Activated CD8-positive, alpha-beta T cell treated with anti-CD3 and anti-CD28 coated beads, Interleukin-2, amount 10 ng/mL, durations not matched to agents 7 days and 5 days (primary cell): ENCODE results near the gene DCAF10. TPM values are rescaled to one million over a fixed set of nuclear protein-coding genes. Genes with fewer than 3 reads are reported as not detected.

Experiments
- ATAC-seq: fragments of 150-1000 bp; cut with Tn5 transposase; one replicate; pipeline ENCODE4 v1.10.0; 2021; ENCODE audit warnings: moderate library complexity
- CTCF ChIA-PET: fragments of 350-600 bp; sonication (Branson Sonifier 250); formaldehyde crosslinking; loops from one replicate; lab custom pipeline; 2021; ENCODE audit warnings: antibody characterized with exemption; lab: Charles Lee
- POLR2A ChIA-PET: fragments of 350-600 bp; sonication (Branson Sonifier 250); formaldehyde crosslinking; loops from one replicate; lab custom pipeline; 2021; ENCODE audit warnings: antibody characterized with exemption; lab: Charles Lee
- DNase-seq: peaks from one replicate; pipeline ENCODE4 v3.0.0-alpha.2; 2020
- H3K27ac Mint-ChIP-seq: one replicate; pipeline ENCODE4 v1.8.0; 2021; ENCODE audit warnings: mild to moderate bottlenecking, mixed read lengths
- H3K27me3 Mint-ChIP-seq: one replicate; pipeline ENCODE4 v1.8.0; 2021; ENCODE audit warnings: low read depth, mixed read lengths
- H3K36me3 Mint-ChIP-seq: one replicate; pipeline ENCODE4 v1.8.0; 2021; ENCODE audit warnings: low read depth, mixed read lengths
- H3K4me1 Mint-ChIP-seq: one replicate; pipeline ENCODE4 v1.8.0; 2021; ENCODE audit warnings: low read depth, mixed read lengths
- H3K4me3 Mint-ChIP-seq: one replicate; pipeline ENCODE4 v1.8.0; 2021; ENCODE audit warnings: mild to moderate bottlenecking, mixed read lengths
- H3K9me3 Mint-ChIP-seq: one replicate; pipeline ENCODE4 v1.8.0; 2022; ENCODE audit warnings: mixed read lengths; ENCODE audit not compliant: insufficient read depth
- total RNA-seq, 2 experiments: library from RNA; stranded (reverse); gene quantifications; one replicate each; pipeline ENCODE4 v1.2.3, GENCODE V29; 2021

Gene DCAF10
- total RNA-seq, 2 experiments from 2014 or later: 19.7 to 21.2 TPM

DNA sequence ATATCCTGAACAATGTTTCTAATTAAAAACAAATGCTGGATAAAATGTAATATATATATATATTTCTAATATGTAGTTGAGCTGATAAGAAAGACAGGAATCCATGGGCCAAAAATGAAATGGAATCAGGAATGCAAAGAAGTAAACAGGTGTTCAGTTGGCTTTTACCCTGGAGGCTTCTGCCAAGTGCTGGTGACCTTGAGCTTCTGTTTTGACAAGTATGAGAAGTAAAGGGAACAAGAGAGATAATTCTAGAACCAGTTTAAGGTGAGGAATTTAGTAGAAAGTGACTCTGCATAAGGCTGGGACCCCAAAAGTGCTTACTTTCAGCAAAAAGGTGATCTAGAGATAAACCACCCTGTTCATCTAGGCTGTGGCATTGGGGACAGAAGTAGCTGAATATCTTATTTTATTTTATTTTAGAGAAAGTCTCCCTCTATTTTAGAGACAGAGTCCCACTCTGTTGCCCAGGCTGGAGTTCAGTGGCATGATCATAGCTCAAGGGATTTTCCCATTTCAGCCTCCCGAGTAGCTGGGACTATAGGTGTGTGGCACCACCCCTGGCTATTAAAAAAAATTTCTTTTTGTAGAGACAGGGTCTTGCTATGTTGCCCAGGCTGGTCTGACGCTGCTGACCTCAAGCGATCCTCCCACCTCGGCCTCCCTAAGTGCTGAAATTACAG, 27.0 kb downstream of the DCAF10 start:
- POLR2A ChIA-PET: no interaction called here
- Mint-ChIP-seq H3K4me1 (no peaks in the 10 kb centered on the region), H3K9me3 (no peaks in the 10 kb centered on the region), H3K27me3 (no peaks in the 10 kb centered on the region), H3K4me3 (no peak overlapping the region), H3K27ac (no peak overlapping the region), H3K36me3 (peaks cover 28% of the 10 kb centered on the region)
- ATAC-seq: no peak
- DNase-seq: no peak
- CTCF ChIA-PET: no interaction called here

GRCh38 chr9:37835821-37836220, 35.2 kb downstream of the DCAF10 start:
- H3K4me3 Mint-ChIP-seq: no peak overlapping the region
- peaks cover 6% of the 10 kb centered on the region for H3K36me3 Mint-ChIP-seq
- DNase-seq: no peak
- ATAC-seq: no peak
- no peaks in the 10 kb centered on the region for H3K27me3 Mint-ChIP-seq
- H3K9me3 Mint-ChIP-seq: no peaks in the 10 kb centered on the region
- ChIA-PET POLR2A (no interaction called here), CTCF (no interaction called here)
- H3K4me1 Mint-ChIP-seq: no peaks in the 10 kb centered on the region
- H3K27ac Mint-ChIP-seq: no peak overlapping the region

GRCh38 chr9:37836386-37836785, 35.8 kb downstream of the DCAF10 start:
- no peak for DNase-seq
- H3K27me3 Mint-ChIP-seq: no peaks in the 10 kb centered on the region
- POLR2A ChIA-PET: no interaction called here
- ATAC-seq: no peak
- no peak overlapping the region for H3K27ac Mint-ChIP-seq
- no peak overlapping the region for H3K4me3 Mint-ChIP-seq
- no peaks in the 10 kb centered on the region for H3K4me1 Mint-ChIP-seq
- CTCF ChIA-PET: no interaction called here
- peaks cover 6% of the 10 kb centered on the region for H3K36me3 Mint-ChIP-seq
- H3K9me3 Mint-ChIP-seq: no peaks in the 10 kb centered on the region

GRCh38 chr9:37839496-37840461, 39.2 kb downstream of the DCAF10 start:
- Mint-ChIP-seq H3K27ac (no peak overlapping the region), H3K36me3 (peaks cover 7% of the 10 kb centered on the region), H3K27me3 (no peaks in the 10 kb centered on the region), H3K4me3 (no peak overlapping the region), H3K9me3 (no peaks in the 10 kb centered on the region), H3K4me1 (no peaks in the 10 kb centered on the region)
- ChIA-PET CTCF (interaction anchor here (0.5 kb wide), 1 partner anchor 665 kb away, joined by 3 read pairs; no protein-coding TSS in a partner anchor), POLR2A (no interaction called here)
- ATAC-seq (no peak), DNase-seq (no peak)

DNA sequence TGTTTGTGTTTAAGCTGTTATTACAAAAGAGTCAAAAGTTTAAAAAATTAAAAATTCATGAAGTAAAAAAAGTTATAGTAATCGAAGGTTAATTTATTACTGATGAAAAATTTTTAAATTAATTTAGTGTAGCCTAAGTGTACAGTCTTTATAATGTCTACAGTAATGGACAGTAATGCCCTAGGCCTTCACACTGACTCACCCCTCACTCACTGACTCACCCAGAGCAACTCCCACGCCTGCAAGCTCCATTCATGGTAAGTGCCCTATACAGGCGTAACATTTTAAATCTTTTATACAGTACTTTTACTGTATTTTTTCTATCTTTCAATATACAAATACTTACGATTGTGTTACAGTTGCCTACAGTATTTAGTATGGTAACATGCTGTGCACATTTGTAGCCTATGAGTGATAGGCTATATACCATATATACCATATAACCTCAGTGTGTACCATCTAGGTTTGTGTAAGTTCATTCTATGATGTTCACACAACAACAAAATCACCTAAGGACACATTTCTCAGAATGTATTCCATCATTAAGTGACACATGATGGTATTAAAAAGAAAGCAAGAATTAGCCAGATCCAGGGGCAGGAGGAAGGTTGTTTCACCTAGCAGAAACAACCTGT, 40.1 kb downstream of the DCAF10 start:
- Mint-ChIP-seq H3K27me3 (no peaks in the 10 kb centered on the region), H3K4me3 (no peak overlapping the region), H3K9me3 (no peaks in the 10 kb centered on the region), H3K4me1 (no peaks in the 10 kb centered on the region), H3K27ac (no peak overlapping the region), H3K36me3 (peaks cover 7% of the 10 kb centered on the region)
- POLR2A ChIA-PET: no interaction called here
- DNase-seq (no peak), ATAC-seq (no peak)
- CTCF ChIA-PET: no interaction called here

- ChIA-PET POLR2A (no interaction called here), CTCF (no interaction called here)
- Mint-ChIP-seq H3K27me3 (no peaks in the 10 kb centered on the region), H3K27ac (no peak overlapping the region), H3K9me3 (no peaks in the 10 kb centered on the region), H3K4me1 (no peaks in the 10 kb centered on the region), H3K36me3 (peaks cover 20% of the 10 kb centered on the region), H3K4me3 (no peak overlapping the region)
- ATAC-seq (no peak), DNase-seq (no peak)
Observed at GRCh38 chr9:37852222-37852621, 51.6 kb downstream of the DCAF10 start.

DNA sequence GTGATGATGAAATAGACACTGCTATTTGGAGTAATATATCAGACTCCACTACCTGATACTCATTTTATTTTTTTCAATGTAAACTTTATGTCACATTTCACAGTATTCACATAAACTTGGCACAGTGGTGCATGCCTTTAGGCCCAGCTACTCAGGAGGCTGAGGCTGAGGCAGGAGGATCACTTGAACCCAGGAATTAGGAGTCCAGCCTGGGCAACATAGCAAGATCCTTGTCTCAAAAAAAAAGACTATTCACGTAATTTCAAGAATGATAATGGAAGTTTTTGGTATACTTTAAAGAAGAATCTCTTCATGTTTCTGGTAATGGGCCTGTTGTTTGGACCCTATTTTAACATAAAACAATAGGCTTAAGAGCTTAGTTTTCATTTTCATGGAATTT, 56.0 kb downstream of the DCAF10 start:
- Mint-ChIP-seq H3K27ac (no peak overlapping the region), H3K4me1 (no peaks in the 10 kb centered on the region), H3K4me3 (no peak overlapping the region), H3K9me3 (no peaks in the 10 kb centered on the region), H3K27me3 (no peaks in the 10 kb centered on the region), H3K36me3 (peaks cover 23% of the 10 kb centered on the region)
- POLR2A ChIA-PET: no interaction called here
- DNase-seq (no peak), ATAC-seq (no peak)
- CTCF ChIA-PET: interaction anchor here (1.4 kb wide), 1 partner anchor 57 kb away, joined by 4 read pairs; no protein-coding TSS in a partner anchor

- H3K9me3 Mint-ChIP-seq: no peaks in the 10 kb centered on the region
- ChIA-PET CTCF (interaction anchor here (1.0 kb wide), 1 partner anchor 28 kb away, joined by 3 read pairs; no protein-coding TSS in a partner anchor), POLR2A (no interaction called here)
- no peak overlapping the region for H3K4me3 Mint-ChIP-seq
- no peaks in the 10 kb centered on the region for H3K4me1 Mint-ChIP-seq
- no peaks in the 10 kb centered on the region for H3K27me3 Mint-ChIP-seq
- DNase-seq: no peak
- ATAC-seq: no peak
- peaks cover 28% of the 10 kb centered on the region for H3K36me3 Mint-ChIP-seq
- no peak overlapping the region for H3K27ac Mint-ChIP-seq
Observed at GRCh38 chr9:37859043-37859442, 58.4 kb downstream of the DCAF10 start.

DNA sequence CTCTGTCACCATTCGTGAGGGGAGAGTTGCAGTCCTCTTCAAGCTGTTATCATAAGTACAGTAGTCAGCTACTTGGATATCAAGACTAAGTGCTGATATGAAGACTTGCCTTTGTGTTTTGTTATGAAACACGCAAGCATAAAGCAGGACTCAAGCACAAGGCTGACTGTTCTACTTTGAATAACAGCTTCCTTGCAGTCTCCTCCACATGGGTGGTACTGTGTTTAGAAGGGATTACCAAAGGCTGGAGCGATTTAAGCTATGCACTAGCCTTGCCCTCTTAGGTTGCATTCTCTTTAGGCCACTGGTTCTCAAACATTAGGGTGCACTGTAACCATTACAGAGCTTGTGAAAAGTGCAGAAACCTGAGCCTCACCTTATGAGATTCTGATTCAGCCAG, 61.9 kb downstream of the DCAF10 start:
- no peaks in the 10 kb centered on the region for H3K4me1 Mint-ChIP-seq
- H3K27ac Mint-ChIP-seq: no peak overlapping the region
- peaks cover 4% of the 10 kb centered on the region for H3K9me3 Mint-ChIP-seq
- no peaks in the 10 kb centered on the region for H3K27me3 Mint-ChIP-seq
- peaks cover 22% of the 10 kb centered on the region for H3K36me3 Mint-ChIP-seq
- no peak for DNase-seq
- no peak overlapping the region for H3K4me3 Mint-ChIP-seq
- CTCF ChIA-PET: no interaction called here
- POLR2A ChIA-PET: no interaction called here
- ATAC-seq: no peak

- no peak overlapping the region for H3K4me3 Mint-ChIP-seq
- H3K4me1 Mint-ChIP-seq: no peaks in the 10 kb centered on the region
- H3K36me3 Mint-ChIP-seq: peaks cover 7% of the 10 kb centered on the region
- H3K27ac Mint-ChIP-seq: no peak overlapping the region
- H3K27me3 Mint-ChIP-seq: no peaks in the 10 kb centered on the region
- DNase-seq (no peak), ATAC-seq (no peak)
- H3K9me3 Mint-ChIP-seq: peaks cover 4% of the 10 kb centered on the region
- POLR2A ChIA-PET: interaction anchor here (0.6 kb wide), 2 partner anchors 86 to 586 kb away, joined by 3 read pairs; no protein-coding TSS in a partner anchor
- CTCF ChIA-PET: interaction anchor here (1.0 kb wide), 1 partner anchor 120 kb away, joined by 3 read pairs; no protein-coding TSS in a partner anchor
Observed at GRCh38 chr9:37870081-37870798, 69.6 kb downstream of the DCAF10 start.

DNA sequence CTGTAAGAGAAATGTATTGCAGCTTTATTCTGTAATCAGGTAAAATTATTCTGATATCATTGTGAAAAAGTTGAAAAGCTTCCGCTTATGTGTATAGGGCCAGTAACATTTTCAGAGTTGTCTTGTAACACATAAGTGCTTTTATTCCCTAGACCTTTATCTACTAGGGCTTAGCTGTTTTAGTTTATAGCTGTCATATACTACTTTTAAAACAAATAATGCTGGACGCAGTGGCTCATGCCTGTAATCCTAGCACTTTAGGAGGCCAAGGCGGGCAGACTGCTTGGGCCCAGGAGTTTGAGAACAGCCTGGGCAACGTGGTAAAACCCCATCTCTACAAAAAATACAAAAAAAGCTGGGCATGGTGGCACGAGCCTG, 70.2 kb downstream of the DCAF10 start:
- H3K36me3 Mint-ChIP-seq: peaks cover 7% of the 10 kb centered on the region
- DNase-seq (no peak), ATAC-seq (no peak)
- ChIA-PET POLR2A (interaction anchor here (0.6 kb wide), 2 partner anchors 86 to 586 kb away, joined by 3 read pairs; no protein-coding TSS in a partner anchor), CTCF (interaction anchor here (1.0 kb wide), 1 partner anchor 121 kb away, joined by 3 read pairs; no protein-coding TSS in a partner anchor)
- H3K4me1 Mint-ChIP-seq: no peaks in the 10 kb centered on the region
- H3K27me3 Mint-ChIP-seq: no peaks in the 10 kb centered on the region
- no peak overlapping the region for H3K4me3 Mint-ChIP-seq
- no peak overlapping the region for H3K27ac Mint-ChIP-seq
- peaks cover 4% of the 10 kb centered on the region for H3K9me3 Mint-ChIP-seq
